Stimulated activated naive CD8-positive, alpha-beta T cell treated with anti-CD3 and anti-CD28 coated beads, Interleukin-15, amount 100 ng/mL, for 72 hours (primary cell): Measurements from ENCODE around the gene KRTAP4-16.
"Not testable (repeated sequence)": the region's sequence is repeated elsewhere in the genome, so short reads cannot be mapped to it uniquely, and the experiment has no call there.

Source experiments
- ATAC-seq: fragments of 150-1000 bp; cut with Tn5 transposase; 2 replicates; pipeline ENCODE4 v1.10.0; 2021; ENCODE audit warnings: mild to moderate bottlenecking, moderate library complexity
- DNase-seq, 2 donors: peaks; one replicate each; pipeline ENCODE4 v3.0.0; 2021 to 2022
- H3K27ac Mint-ChIP-seq, 2 donors: one replicate each; pipeline ENCODE4 v1.8.0; 2022; ENCODE audit warnings: mild to moderate bottlenecking in 2 of 2, mixed read lengths in 2 of 2, moderate library complexity in 2 of 2
- H3K27me3 Mint-ChIP-seq: one replicate; pipeline ENCODE4 v1.8.0; 2022; ENCODE audit warnings: mixed read lengths
- H3K4me1 Mint-ChIP-seq: one replicate; pipeline ENCODE4 v1.8.0; 2022; ENCODE audit warnings: mild to moderate bottlenecking, mixed read lengths
- H3K4me3 Mint-ChIP-seq, 2 donors: one replicate each; pipeline ENCODE4 v1.8.0; 2022; ENCODE audit warnings: mild to moderate bottlenecking in 2 of 2, mixed read lengths in 2 of 2, moderate library complexity in 1 of 2
- H3K9me3 Mint-ChIP-seq, 2 donors: one replicate each; pipeline ENCODE4 v1.8.0; 2022; ENCODE audit warnings: mixed read lengths in 2 of 2

The KRTAP4-16 gene

DNA sequence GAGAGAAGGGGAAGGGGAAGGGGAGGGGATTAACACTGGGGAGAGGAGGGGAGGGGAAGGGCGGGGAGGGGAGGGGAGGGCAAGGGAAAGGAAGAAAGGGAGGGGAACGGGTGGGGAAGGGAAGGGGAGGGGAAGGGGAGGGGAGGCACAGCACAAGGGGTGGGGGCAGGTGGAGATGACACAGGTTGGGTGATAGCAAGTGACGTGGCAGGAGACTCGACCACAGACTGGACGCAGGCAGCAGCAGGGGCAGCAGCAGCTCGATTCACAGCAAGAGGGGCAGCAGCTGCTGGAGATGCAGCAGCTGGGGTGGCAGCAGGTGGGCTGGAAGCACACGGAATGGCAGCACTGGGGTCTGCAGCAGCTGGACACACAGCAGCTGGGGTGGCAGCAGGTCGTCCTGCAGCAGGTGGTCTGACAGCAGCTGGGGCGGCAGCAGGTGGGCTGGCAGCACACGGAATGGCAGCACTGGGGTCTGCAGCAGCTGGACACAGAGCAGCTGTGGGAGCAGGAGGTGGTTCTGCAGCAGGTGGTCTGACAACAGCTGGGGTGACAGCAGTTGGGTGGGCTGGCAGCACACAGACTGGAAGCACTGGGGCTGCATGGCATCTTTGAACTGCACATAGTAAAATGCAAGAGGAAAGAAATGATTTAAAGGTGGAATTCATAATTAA, at the start of gene KRTAP4-16:
TSS of gene KRTAP4-16 (minus strand) at position 624 of the 674 bp plus-strand sequence. CDS start at position 624, 0 bp downstream.
- ATAC-seq (no peak), DNase-seq (no peak)
- H3K9me3 Mint-ChIP-seq, result no peaks in the 10 kb centered on the region
- H3K27me3 Mint-ChIP-seq, result peaks cover 11% of the 10 kb centered on the region
- no peak within 1 kb of the TSS for H3K4me3 Mint-ChIP-seq
- no peak within 1 kb of the TSS for H3K27ac Mint-ChIP-seq
- peaks cover 12% of the 10 kb centered on the region for H3K4me1 Mint-ChIP-seq

DNA sequence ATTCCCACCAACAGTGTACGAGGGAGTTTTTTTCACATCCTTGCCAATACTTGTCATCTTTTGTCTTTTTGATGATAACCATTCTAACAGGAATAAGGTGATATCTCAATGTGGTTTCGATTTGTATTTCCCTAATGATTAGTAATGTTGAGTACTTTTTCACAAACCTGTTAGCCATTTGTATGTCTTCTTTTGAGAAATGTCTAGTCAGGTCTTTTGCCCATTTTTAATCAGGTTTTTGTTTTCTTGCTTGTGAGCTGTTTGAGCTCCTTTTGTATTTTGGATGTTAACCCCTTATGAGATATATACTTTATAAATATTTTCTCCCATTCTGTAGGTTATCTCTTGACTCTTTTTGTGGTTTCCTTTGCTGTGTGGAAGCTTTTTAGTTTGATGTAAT, 49.5 kb upstream of the KRTAP4-16 start:
- H3K4me3 Mint-ChIP-seq, result no peak overlapping the region
- no peak for DNase-seq
- no peaks in the 10 kb centered on the region for H3K9me3 Mint-ChIP-seq
- no peak for ATAC-seq
- no peaks in the 10 kb centered on the region for H3K27me3 Mint-ChIP-seq
- H3K27ac Mint-ChIP-seq, result no peak overlapping the region
- no peaks in the 10 kb centered on the region for H3K4me1 Mint-ChIP-seq

GRCh38 chr17:41150026-41150425, 48.0 kb upstream of the KRTAP4-16 start:
- H3K4me3 Mint-ChIP-seq, result no peak overlapping the region
- no peaks in the 10 kb centered on the region for H3K9me3 Mint-ChIP-seq
- DNase-seq (no peak), ATAC-seq (no peak)
- H3K27ac Mint-ChIP-seq, result no peak overlapping the region
- no peaks in the 10 kb centered on the region for H3K27me3 Mint-ChIP-seq
- no peaks in the 10 kb centered on the region for H3K4me1 Mint-ChIP-seq

DNA sequence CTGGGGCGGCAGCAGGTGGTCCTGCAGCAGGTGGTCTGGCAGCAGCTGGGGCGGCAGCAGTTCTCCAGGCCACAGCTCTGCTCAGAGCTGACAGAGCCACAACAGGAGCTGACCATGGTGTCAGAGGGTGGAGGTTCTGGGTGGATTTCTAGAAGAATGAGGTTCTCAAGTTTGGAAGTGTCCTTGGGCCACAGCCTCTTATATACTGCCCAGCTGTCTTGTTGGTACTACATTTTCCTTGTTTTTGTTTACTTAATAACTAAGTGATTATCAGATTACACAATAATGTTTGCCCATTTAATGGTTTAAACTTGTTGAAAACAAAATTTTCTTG, 47.6 kb upstream of the KRTAP4-16 start, which contains the start of gene KRTAP4-5:
TSS of gene KRTAP4-5 (minus strand) at position 174 of the 334 bp plus-strand sequence. CDS start at position 116, 58 bp downstream.
- Mint-ChIP-seq H3K9me3 (no peaks in the 10 kb centered on the region), H3K4me3 (no peak within 1 kb of the TSS), H3K27me3 (no peaks in the 10 kb centered on the region), H3K4me1 (no peaks in the 10 kb centered on the region), H3K27ac (no peak within 1 kb of the TSS)
- ATAC-seq (no peak), DNase-seq (no peak)

GRCh38 chr17:41148971-41149651, 47.1 kb upstream of the KRTAP4-16 start:
- not testable (repeated sequence) for H3K4me1 Mint-ChIP-seq, H3K27me3 Mint-ChIP-seq, DNase-seq, H3K9me3 Mint-ChIP-seq, H3K4me3 Mint-ChIP-seq, H3K27ac Mint-ChIP-seq, ATAC-seq

DNA sequence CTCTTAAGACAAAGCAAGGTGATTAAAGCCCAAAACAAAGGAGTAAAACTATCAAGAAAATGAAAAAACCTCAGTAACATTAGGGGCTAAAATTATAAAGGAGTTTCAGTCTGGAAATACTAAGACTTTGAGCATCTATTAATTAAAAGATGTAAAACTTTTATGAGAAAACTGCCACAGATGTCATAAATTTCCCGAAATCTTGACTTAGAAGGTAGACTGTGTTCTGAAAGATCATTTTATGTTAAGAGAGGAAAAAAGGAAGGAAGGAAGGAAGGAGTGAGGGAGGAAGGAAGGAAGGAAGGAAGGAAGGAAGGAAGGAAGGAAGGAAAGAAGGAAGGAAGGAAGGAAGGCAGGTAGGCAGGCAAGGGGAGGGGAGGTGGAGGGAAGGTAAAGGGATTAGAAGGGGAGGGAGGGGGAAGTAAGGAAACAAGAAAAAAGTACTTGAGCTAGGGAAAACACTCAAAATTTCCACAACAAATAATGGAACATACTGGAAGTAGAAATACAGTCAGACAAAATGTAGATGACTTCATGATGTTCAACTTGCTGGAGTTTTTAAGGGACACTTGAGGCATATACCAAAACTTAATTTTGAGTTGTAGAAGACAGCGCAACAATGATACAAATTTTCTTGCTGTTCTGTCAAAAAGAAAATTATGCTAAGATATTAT, 45.7 kb upstream of the KRTAP4-16 start:
- Mint-ChIP-seq H3K27ac (no peak overlapping the region), H3K9me3 (peaks cover 13% of the 10 kb centered on the region in 2 donors), H3K4me3 (no peak overlapping the region), H3K4me1 (no peaks in the 10 kb centered on the region), H3K27me3 (no peaks in the 10 kb centered on the region)
- DNase-seq (no peak), ATAC-seq (no peak)

DNA sequence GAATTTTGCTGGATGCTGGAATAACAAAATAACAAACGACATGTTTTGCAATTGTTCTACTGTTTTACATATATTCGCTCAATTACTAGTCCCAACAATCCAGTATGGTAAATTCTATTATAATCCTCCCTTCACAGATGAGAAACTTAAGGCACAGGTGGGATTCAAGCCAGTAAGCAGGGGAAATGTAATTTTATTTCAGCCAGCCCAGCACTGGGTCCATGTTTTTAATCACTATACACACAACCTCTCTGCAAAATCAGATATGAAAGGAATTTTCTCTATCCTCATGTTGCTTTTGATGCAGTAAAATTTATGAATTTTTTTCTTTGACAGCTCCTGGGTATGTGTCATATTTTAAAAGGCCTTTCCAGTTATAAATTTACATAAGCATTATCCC, 43.3 kb upstream of the KRTAP4-16 start:
- no peak for ATAC-seq
- Mint-ChIP-seq H3K27ac (no peak overlapping the region), H3K27me3 (no peaks in the 10 kb centered on the region), H3K4me1 (no peaks in the 10 kb centered on the region), H3K9me3 (peaks cover 23 to 26% of the 10 kb centered on the region in 2 donors), H3K4me3 (no peak overlapping the region)
- no peak for DNase-seq

- no peak overlapping the region for H3K4me3 Mint-ChIP-seq
- no peaks in the 10 kb centered on the region for H3K27me3 Mint-ChIP-seq
- H3K27ac Mint-ChIP-seq, result no peak overlapping the region
- no peaks in the 10 kb centered on the region for H3K4me1 Mint-ChIP-seq
- DNase-seq, result no peak
- H3K9me3 Mint-ChIP-seq, result peaks cover 23 to 30% of the 10 kb centered on the region in 2 donors
- ATAC-seq, result no peak
These were observed 42.8 kb upstream of the KRTAP4-16 start for GRCh38 chr17:41144846-41145245.

DNA sequence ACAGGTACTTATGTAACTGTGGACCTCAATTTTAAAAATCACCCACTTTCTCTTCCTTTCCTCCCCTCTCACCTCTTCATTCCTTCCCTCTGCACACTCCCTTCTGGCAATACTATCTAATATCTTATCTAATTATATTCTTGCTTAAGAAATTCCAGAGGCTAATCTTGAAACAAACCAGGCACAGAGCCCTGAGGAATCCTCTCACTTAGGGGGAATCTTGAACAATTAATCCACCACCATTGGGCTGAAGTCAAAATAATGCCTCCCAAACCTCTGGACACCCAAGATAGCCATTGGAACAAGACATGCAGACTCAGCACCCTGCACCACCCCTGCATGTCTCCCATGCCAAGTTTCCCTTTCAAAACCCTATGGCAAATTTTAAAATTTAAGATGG, 39.4 kb upstream of the KRTAP4-16 start:
- no peak overlapping the region for H3K27ac Mint-ChIP-seq
- no peaks in the 10 kb centered on the region for H3K4me1 Mint-ChIP-seq
- no peak overlapping the region for H3K4me3 Mint-ChIP-seq
- no peak for ATAC-seq
- peaks cover 28 to 43% of the 10 kb centered on the region in 2 donors for H3K9me3 Mint-ChIP-seq
- H3K27me3 Mint-ChIP-seq, result no peaks in the 10 kb centered on the region
- no peak for DNase-seq

DNA sequence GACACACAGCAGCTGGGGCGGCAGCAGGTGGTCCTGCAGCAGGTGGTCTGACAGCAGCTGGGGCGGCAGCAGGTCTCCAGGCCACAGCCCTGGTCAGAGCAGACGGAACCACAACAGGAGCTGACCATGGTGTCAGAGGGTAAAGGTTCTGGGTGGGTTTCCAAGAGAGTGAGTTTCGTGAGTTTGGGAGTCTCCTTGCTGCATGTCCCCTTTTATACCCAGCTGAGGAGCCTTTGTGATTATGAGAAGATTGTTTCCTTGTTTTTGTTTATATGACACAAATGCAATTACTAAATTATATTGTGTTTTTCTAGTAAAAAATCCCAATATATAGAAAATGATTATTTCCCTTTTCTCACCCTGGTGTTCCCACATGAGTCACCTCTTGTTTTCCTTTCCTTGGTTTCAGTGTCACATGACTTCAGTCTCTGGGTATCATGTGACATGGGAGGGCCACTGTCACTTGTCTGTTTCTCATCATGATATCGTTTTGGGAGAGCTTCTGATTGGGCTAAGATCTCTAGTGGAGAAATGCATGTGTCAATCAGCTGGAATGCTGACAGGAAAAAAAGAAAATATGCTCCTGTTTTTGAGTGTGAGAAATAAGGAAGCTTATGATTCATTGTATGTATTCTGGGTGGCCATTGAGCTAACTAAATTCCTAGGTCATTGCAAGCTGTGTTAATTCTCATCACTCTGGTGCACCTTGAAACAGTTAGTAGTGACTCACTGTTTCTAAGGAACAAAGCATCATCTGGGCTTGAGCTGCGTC, 38.5 kb upstream of the KRTAP4-16 start, which contains the start of gene KRTAP4-6:
TSS of gene KRTAP4-6 (minus strand) at position 185 of the 772 bp plus-strand sequence. CDS start at position 128, 57 bp downstream.
- H3K27me3 Mint-ChIP-seq, result no peaks in the 10 kb centered on the region
- H3K27ac Mint-ChIP-seq, result no peak within 1 kb of the TSS
- ATAC-seq (no peak), DNase-seq (no peak)
- H3K4me3 Mint-ChIP-seq, result no peak within 1 kb of the TSS
- H3K4me1 Mint-ChIP-seq, result no peaks in the 10 kb centered on the region
- H3K9me3 Mint-ChIP-seq, result peaks cover 28 to 43% of the 10 kb centered on the region in 2 donors

DNA sequence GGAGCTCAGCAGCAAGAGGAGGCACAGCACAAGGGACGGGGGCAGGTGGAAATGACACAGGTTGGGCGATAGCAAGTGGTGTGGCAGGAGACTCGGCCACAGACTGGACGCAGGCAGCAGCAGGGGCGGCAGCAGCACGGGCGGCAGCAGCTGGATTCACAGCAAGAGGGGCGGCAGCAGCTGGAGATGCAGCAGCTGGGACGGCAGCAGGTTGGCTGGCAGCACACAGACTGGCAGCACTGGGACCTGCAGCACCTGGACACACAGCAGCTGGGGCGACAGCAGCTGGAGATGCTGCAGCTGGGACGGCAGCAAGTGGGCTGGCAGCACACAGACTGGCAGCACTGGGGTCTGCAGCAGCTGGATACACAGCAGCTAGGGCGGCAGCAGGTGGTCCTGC, 37.9 kb upstream of the KRTAP4-16 start:
- H3K27ac Mint-ChIP-seq, result not testable (repeated sequence)

DNA sequence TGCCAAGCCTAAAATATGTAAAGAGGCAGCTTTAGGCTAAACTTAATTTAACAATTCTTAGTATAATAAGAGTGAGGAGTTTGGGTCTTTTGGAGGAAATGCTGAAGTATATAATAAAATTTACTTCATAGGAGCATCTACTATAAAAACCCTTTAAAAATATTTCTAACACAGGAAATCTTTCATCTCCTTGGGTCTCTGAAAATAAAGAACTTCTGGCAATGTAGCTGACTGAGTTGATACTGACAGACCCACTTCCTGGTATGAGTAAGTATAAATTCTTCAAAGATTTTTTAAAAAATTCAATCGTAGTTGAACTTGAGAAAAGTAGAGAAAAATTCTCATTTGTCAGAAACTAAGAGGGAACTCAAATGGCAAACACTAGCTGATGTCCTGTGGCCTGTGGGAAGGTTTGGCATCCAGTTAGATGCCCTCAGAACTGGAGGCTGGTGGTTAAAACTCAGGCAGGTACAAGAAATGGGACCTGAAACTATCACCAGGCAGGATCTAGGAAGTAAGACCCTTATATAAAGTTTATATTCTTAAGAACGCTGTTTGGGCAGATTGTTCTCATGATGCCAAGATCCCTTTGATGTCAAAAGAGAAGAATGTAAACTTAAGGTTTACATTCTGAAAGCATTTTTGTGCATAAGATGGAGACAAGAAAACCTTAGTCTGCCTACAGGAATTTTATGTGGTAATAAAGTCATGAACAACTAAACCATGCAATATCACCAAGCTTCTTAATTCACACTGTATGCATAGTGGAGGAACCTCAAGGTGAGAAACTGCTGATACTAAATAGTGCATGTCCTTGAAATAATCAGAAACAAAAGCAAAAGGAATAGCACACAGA, 32.1 kb upstream of the KRTAP4-16 start:
- ATAC-seq (no peak), DNase-seq (no peak)
- H3K4me3 Mint-ChIP-seq, result peak overlapping the region in 1 of 2 donors; percentile 70
- H3K27me3 Mint-ChIP-seq, result no peaks in the 10 kb centered on the region
- peaks cover 0 to 7% of the 10 kb centered on the region in 2 donors for H3K9me3 Mint-ChIP-seq
- peak overlapping the region in 1 of 2 donors; percentile 75 for H3K27ac Mint-ChIP-seq
- peaks cover 41% of the 10 kb centered on the region for H3K4me1 Mint-ChIP-seq

More for the DNA sequence above, 37.9 kb upstream of the KRTAP4-16 start:
- H3K4me3 Mint-ChIP-seq, ATAC-seq, H3K4me1 Mint-ChIP-seq, H3K27me3 Mint-ChIP-seq, DNase-seq: not testable (repeated sequence)
- H3K9me3 Mint-ChIP-seq, result peaks cover 28 to 43% of the 10 kb centered on the region in 2 donors

- no peak overlapping the region for H3K27ac Mint-ChIP-seq
- H3K9me3 Mint-ChIP-seq, result no peaks in the 10 kb centered on the region
- peaks cover 52% of the 10 kb centered on the region for H3K4me1 Mint-ChIP-seq
- peak; percentile 61 for ATAC-seq
- no peaks in the 10 kb centered on the region for H3K27me3 Mint-ChIP-seq
- H3K4me3 Mint-ChIP-seq, result no peak overlapping the region
- DNase-seq, result no peak
These were observed 30.0 kb upstream of the KRTAP4-16 start for GRCh38 chr17:41131979-41132378.

GRCh38 chr17:41127371-41127770, 25.4 kb upstream of the KRTAP4-16 start:
- no peak for ATAC-seq
- Mint-ChIP-seq H3K27me3 (no peaks in the 10 kb centered on the region), H3K9me3 (peaks cover 0 to 1% of the 10 kb centered on the region in 2 donors), H3K4me3 (no peak overlapping the region), H3K4me1 (peaks cover 77% of the 10 kb centered on the region), H3K27ac (no peak overlapping the region)
- DNase-seq, result no peak
